Kidney epithelial cell (primary cell): ENCODE results near the gene MRGPRD. TPM values are rescaled to one million over a fixed set of nuclear protein-coding genes. Genes with fewer than 3 reads are reported as not detected.

ENCODE experiments used
- DNase-seq: peaks from one replicate; pipeline ENCODE4 v3.0.0-alpha.2; 2010; ENCODE audit warnings: low read depth
- H3K27me3 ChIP-seq: 2 replicates; pipeline ENCODE4 v1.6.0; 2011; ENCODE audit warnings: low read length; ENCODE audit not compliant: control insufficient read depth, insufficient read depth
- H3K36me3 ChIP-seq: 2 replicates; pipeline ENCODE4 v1.5.1; 2011; ENCODE audit warnings: low read length; ENCODE audit not compliant: control insufficient read depth, insufficient read depth
- H3K4me3 ChIP-seq: 2 replicates; pipeline ENCODE4 v1.5.1; 2011; ENCODE audit warnings: low read depth, mild to moderate bottlenecking, control low read depth, low read length
- CTCF ChIP-seq: IDR thresholded peaks from 2 replicates; pipeline ENCODE4 v1.5.1; 2011; ENCODE audit warnings: mild to moderate bottlenecking, moderate library complexity, low read length, control low read depth, inconsistent platforms; ENCODE audit not compliant: insufficient read depth, poor library complexity, severe bottlenecking
- total RNA-seq: library from RNA; depleted of rRNA; stranded (reverse); fragments of >200 nt; gene quantifications from 2 replicates; pipeline ENCODE4 v1.2.3, GENCODE V29; 2015

MRGPRD gene
- total RNA-seq: not detected in 2 replicates

GRCh38 chr11:68980776-68981065 is at the start of gene MRGPRD:
Gene MRGPRD (minus strand): TSS chr11:68980986. CDS start chr11:68980986, 0 bp downstream.
- no peak for DNase-seq
- H3K36me3 ChIP-seq: no peaks in the 10 kb centered on the region
- TF ChIP-seq CTCF: no peak
- H3K27me3 ChIP-seq: no peaks in the 10 kb centered on the region
- no peak within 1 kb of the TSS for H3K4me3 ChIP-seq

GRCh38 chr11:69030301-69030700 is 49.5 kb upstream of the MRGPRD start:
- no peak for DNase-seq
- peaks cover 9% of the 10 kb centered on the region for H3K27me3 ChIP-seq
- no peak for TF ChIP-seq CTCF
- H3K4me3 ChIP-seq: no peak overlapping the region
- H3K36me3 ChIP-seq: no peaks in the 10 kb centered on the region

- no peak for DNase-seq
- TF ChIP-seq CTCF: no peak
- peaks cover 7% of the 10 kb centered on the region for H3K27me3 ChIP-seq
Measured at GRCh38 chr11:69027704-69028372, 47.1 kb upstream of the MRGPRD start.

GRCh38 chr11:69024509-69024908 is 43.7 kb upstream of the MRGPRD start:
- H3K4me3 ChIP-seq: no peak overlapping the region
- no peak for TF ChIP-seq CTCF
- no peaks in the 10 kb centered on the region for H3K36me3 ChIP-seq
- H3K27me3 ChIP-seq: no peaks in the 10 kb centered on the region
- no peak for DNase-seq

More at GRCh38 chr11:69027704-69028372, 47.1 kb upstream of the MRGPRD start:
- H3K4me3 ChIP-seq: no peak overlapping the region
- no peaks in the 10 kb centered on the region for H3K36me3 ChIP-seq

GRCh38 chr11:69022260-69022659 is 41.5 kb upstream of the MRGPRD start:
- H3K4me3 ChIP-seq: no peak overlapping the region
- TF ChIP-seq CTCF: no peak

GRCh38 chr11:69018924-69019323 is 38.1 kb upstream of the MRGPRD start:
- no peak overlapping the region for H3K4me3 ChIP-seq
- DNase-seq: no peak
- no peaks in the 10 kb centered on the region for H3K27me3 ChIP-seq
- H3K36me3 ChIP-seq: no peaks in the 10 kb centered on the region
- no peak for TF ChIP-seq CTCF

More at GRCh38 chr11:69022260-69022659, 41.5 kb upstream of the MRGPRD start:
- no peaks in the 10 kb centered on the region for H3K36me3 ChIP-seq
- H3K27me3 ChIP-seq: no peaks in the 10 kb centered on the region
- no peak for DNase-seq
